OCI-LY1 (cell line): Measurements from ENCODE around the gene COL11A1.

ENCODE experiments used
- H2AFZ ChIP-seq: fragments of 200-600 bp; sonication (generic), shearing (Covaris generic); 2 replicates; pipeline ENCODE4 v1.6.0; 2014; ENCODE audit warnings: antibody characterized with exemption, mild to moderate bottlenecking, low read length
- H3F3A ChIP-seq: fragments of 200-600 bp; sonication (generic), shearing (Covaris generic); 2 replicates; pipeline ENCODE4 v1.6.0; 2014; ENCODE audit warnings: mild to moderate bottlenecking, antibody characterized with exemption, low read length, moderate library complexity; ENCODE audit not compliant: insufficient read depth
- H3K27ac ChIP-seq: fragments of 200-600 bp; sonication (generic); 2 replicates; pipeline ENCODE4 v1.5.1; 2014; ENCODE audit warnings: low read length, mixed run types, mild to moderate bottlenecking, low read depth; ENCODE audit not compliant: poor library complexity, severe bottlenecking
- H3K27me3 ChIP-seq: fragments of 200-600 bp; sonication (generic); 2 replicates; pipeline ENCODE4 v1.6.0; 2014; ENCODE audit warnings: antibody characterized with exemption, mild to moderate bottlenecking, low read length, moderate library complexity; ENCODE audit not compliant: insufficient read depth
- H3K36me3 ChIP-seq: fragments of 200-600 bp; sonication (generic); 2 replicates; pipeline ENCODE4 v1.6.1; 2014; ENCODE audit warnings: mild to moderate bottlenecking, antibody characterized with exemption, low read length, moderate library complexity, mixed read lengths; ENCODE audit not compliant: insufficient read depth
- H3K4me1 ChIP-seq: fragments of 200-600 bp; sonication (generic); 2 replicates; pipeline ENCODE4 v1.5.1; 2014; ENCODE audit warnings: mild to moderate bottlenecking, low read length, moderate library complexity; ENCODE audit not compliant: insufficient read depth, severe bottlenecking
- H3K4me2 ChIP-seq: fragments of 200-600 bp; sonication (generic), shearing (Covaris generic); 2 replicates; pipeline ENCODE4 v1.6.1; 2014; ENCODE audit warnings: low read length
- H3K4me3 ChIP-seq: fragments of 200-600 bp; sonication (generic); 2 replicates; pipeline ENCODE4 v1.5.1; 2014; ENCODE audit warnings: low read length, low read depth, mild to moderate bottlenecking, mixed read lengths; ENCODE audit not compliant: poor library complexity, severe bottlenecking
- H3K79me2 ChIP-seq: fragments of 200-600 bp; shearing (Covaris generic); 2 replicates; pipeline ENCODE4 v1.6.1; 2016; ENCODE audit warnings: mixed run types, low read length, mixed read lengths; ENCODE audit not compliant: insufficient read depth
- H3K9ac ChIP-seq: fragments of 200-600 bp; sonication (generic), shearing (Covaris generic); 2 replicates; pipeline ENCODE4 v1.6.1; 2014; ENCODE audit warnings: mild to moderate bottlenecking, low read length, mixed read lengths
- H3K9me2 ChIP-seq: fragments of 200-600 bp; sonication (generic), shearing (Covaris generic); 2 replicates; pipeline ENCODE4 v1.6.1; 2014; ENCODE audit warnings: low read depth, mild to moderate bottlenecking, low read length, mixed read lengths
- H3K9me3 ChIP-seq: fragments of 200-600 bp; shearing (Covaris generic); 2 replicates; pipeline ENCODE4 v1.6.1; 2014; ENCODE audit warnings: low read length, mixed read lengths
- H4K20me1 ChIP-seq: fragments of 200-600 bp; sonication (generic), shearing (Covaris generic); 2 replicates; pipeline ENCODE4 v1.6.0; 2016; ENCODE audit warnings: mild to moderate bottlenecking, low read length; ENCODE audit not compliant: insufficient read depth
- EZH2 ChIP-seq: fragments of 200-600 bp; sonication (generic), shearing (Covaris generic); IDR thresholded peaks from 2 replicates; pipeline ENCODE4 v1.8.0; 2017; ENCODE audit warnings: borderline replicate concordance, mixed run types, mild to moderate bottlenecking, antibody characterized with exemption, low read length, moderate library complexity, mixed read lengths
- TF ChIP-seq, protein P1 (sequence below): fragments of 200-600 bp; sonication (generic), shearing (Covaris generic); IDR thresholded peaks from 2 replicates; pipeline ENCODE4 v1.5.1; 2017; ENCODE audit warnings: mild to moderate bottlenecking, antibody characterized with exemption, low read length, moderate library complexity, mixed read lengths

Gene COL11A1

GRCh38 chr1:103145449-103145848, 37.1 kb upstream of the COL11A1 start:
- TF ChIP-seq, protein P1, sequence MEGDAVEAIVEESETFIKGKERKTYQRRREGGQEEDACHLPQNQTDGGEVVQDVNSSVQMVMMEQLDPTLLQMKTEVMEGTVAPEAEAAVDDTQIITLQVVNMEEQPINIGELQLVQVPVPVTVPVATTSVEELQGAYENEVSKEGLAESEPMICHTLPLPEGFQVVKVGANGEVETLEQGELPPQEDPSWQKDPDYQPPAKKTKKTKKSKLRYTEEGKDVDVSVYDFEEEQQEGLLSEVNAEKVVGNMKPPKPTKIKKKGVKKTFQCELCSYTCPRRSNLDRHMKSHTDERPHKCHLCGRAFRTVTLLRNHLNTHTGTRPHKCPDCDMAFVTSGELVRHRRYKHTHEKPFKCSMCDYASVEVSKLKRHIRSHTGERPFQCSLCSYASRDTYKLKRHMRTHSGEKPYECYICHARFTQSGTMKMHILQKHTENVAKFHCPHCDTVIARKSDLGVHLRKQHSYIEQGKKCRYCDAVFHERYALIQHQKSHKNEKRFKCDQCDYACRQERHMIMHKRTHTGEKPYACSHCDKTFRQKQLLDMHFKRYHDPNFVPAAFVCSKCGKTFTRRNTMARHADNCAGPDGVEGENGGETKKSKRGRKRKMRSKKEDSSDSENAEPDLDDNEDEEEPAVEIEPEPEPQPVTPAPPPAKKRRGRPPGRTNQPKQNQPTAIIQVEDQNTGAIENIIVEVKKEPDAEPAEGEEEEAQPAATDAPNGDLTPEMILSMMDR: no peak
- TF ChIP-seq EZH2: no peak
- Histone ChIP-seq H2AFZ (no peak overlapping the region), H3K4me3 (no peak overlapping the region), H4K20me1 (no peaks in the 10 kb centered on the region), H3K27me3 (no peaks in the 10 kb centered on the region), H3K27ac (no peak overlapping the region), H3K4me2 (no peak overlapping the region), H3K79me2 (no peaks in the 10 kb centered on the region), H3K36me3 (no peaks in the 10 kb centered on the region), H3K9me3 (no peaks in the 10 kb centered on the region), H3F3A (no peaks in the 10 kb centered on the region), H3K9me2 (no peaks in the 10 kb centered on the region), H3K9ac (no peak overlapping the region), H3K4me1 (no peaks in the 10 kb centered on the region)

- H3F3A ChIP-seq: no peaks in the 10 kb centered on the region
- H3K27me3 ChIP-seq: no peaks in the 10 kb centered on the region
- H3K4me1 ChIP-seq: no peaks in the 10 kb centered on the region
- H3K9me2 ChIP-seq: no peaks in the 10 kb centered on the region
- H3K4me3 ChIP-seq: no peak overlapping the region
- no peak for TF ChIP-seq EZH2
- TF ChIP-seq, protein P1: no peak
- no peak overlapping the region for H3K9ac ChIP-seq
- H3K9me3 ChIP-seq: no peaks in the 10 kb centered on the region
- no peak overlapping the region for H2AFZ ChIP-seq
- H3K27ac ChIP-seq: no peak overlapping the region
- H3K36me3 ChIP-seq: no peaks in the 10 kb centered on the region
- no peak overlapping the region for H3K4me2 ChIP-seq
- no peaks in the 10 kb centered on the region for H3K79me2 ChIP-seq
- no peaks in the 10 kb centered on the region for H4K20me1 ChIP-seq
Measured at GRCh38 chr1:103144681-103145080, 36.4 kb upstream of the COL11A1 start.

DNA sequence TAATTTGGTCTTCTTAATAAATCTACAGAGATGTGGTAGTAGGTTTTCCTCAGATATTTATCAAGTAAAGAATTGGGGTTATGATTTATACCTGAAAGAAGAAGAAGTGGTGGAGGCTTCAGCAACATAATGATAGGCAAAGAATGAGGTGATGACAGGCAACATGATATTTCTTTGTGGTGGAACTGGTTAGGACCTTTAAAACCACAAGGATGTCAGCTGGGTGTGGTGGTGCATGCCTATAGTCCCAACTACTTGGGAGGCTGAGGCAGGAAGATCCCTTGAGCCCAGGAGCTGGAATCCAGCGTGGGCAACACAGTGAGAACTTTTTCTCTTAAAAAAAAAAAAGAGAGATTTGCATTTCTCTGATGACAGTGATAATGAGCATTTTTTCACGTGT, 34.1 kb upstream of the COL11A1 start:
- no peaks in the 10 kb centered on the region for H3K9me2 ChIP-seq
- TF ChIP-seq, protein P1: no peak
- TF ChIP-seq EZH2: no peak
- no peaks in the 10 kb centered on the region for H3K9me3 ChIP-seq
- H3K27me3 ChIP-seq: no peaks in the 10 kb centered on the region
- H3K4me3 ChIP-seq: no peak overlapping the region
- no peak overlapping the region for H3K27ac ChIP-seq
- no peaks in the 10 kb centered on the region for H3K36me3 ChIP-seq
- H3K4me1 ChIP-seq: no peaks in the 10 kb centered on the region
- H3K9ac ChIP-seq: no peak overlapping the region
- no peak overlapping the region for H3K4me2 ChIP-seq
- no peaks in the 10 kb centered on the region for H3K79me2 ChIP-seq
- no peak overlapping the region for H2AFZ ChIP-seq
- no peaks in the 10 kb centered on the region for H3F3A ChIP-seq
- H4K20me1 ChIP-seq: no peaks in the 10 kb centered on the region
